Measurements from ENCODE around the gene DLGAP1. TPM values are rescaled to one million over a fixed set of nuclear protein-coding genes. Genes with fewer than 3 reads are reported as not detected.
A peak's percentile ranks its signal among the peaks of the same experiment; 100 is the strongest.

The DLGAP1 gene
- total RNA-seq, 1 experiment from 2014 or later, result 23.2 TPM

GRCh38 chr18:3458952-3459853, 995.9 kb downstream of the DLGAP1 start:
- H3K23me2 ChIP-seq (ENCODE audit: insufficient read length, low read depth, low read length, poor library complexity, severe bottlenecking), result no peaks in the 10 kb centered on the region
- no peaks in the 10 kb centered on the region for H3K27me3 ChIP-seq (ENCODE audit: insufficient read depth, low read length)
- no peak overlapping the region for H3K18ac ChIP-seq (ENCODE audit: insufficient read length, low read depth, low read length)
- H2BK12ac ChIP-seq (ENCODE audit: insufficient read length, low read depth, low read length), result no peak overlapping the region
- H2BK15ac ChIP-seq (ENCODE audit: low read depth, low read length), result no peak overlapping the region
- H3K79me1 ChIP-seq (ENCODE audit: insufficient read depth, low read depth, low read length, poor library complexity, severe bottlenecking), result peaks cover 4% of the 10 kb centered on the region
- H3K27ac ChIP-seq (ENCODE audit: insufficient read length, low read depth, low read length), result peak overlapping the region; percentile 12
- peaks cover 11% of the 10 kb centered on the region; the same call in 1 of the 2 replicates for H3K4me1 ChIP-seq (ENCODE audit: insufficient read depth, low read length)
- H3K14ac ChIP-seq (ENCODE audit: insufficient read depth, low read length), result no peak overlapping the region
- no peaks in the 10 kb centered on the region for H4K20me1 ChIP-seq (ENCODE audit: control insufficient read depth, insufficient read depth, insufficient read length)
- no peak for TF ChIP-seq CTCF (conservative IDR thresholded peaks at IDR 0.05)
- no peak overlapping the region for H3K4ac ChIP-seq (ENCODE audit: low read depth, low read length)
- H2AK5ac ChIP-seq (ENCODE audit: insufficient read length, low read length), result no peak overlapping the region
- Mint-ChIP-seq H3K4me1 (peaks cover 65 to 73% of the 10 kb centered on the region in 2 experiments), H3K27ac (peak overlapping the region; percentile 32 to 96 (median 60); a peak in 5 of 7 replicates), H3K4me3 (peak overlapping the region in 1 of 2 experiments; percentile 39; a peak in 2 of 5 replicates), H3K36me3 (ENCODE audit: insufficient read depth in 1 of 3, low read depth in 3 of 3) (peaks cover 48 to 64% (median 52%) of the 10 kb centered on the region in 3 experiments), H3K27me3 (ENCODE audit: low read depth) (no peaks in the 10 kb centered on the region), H3K9me3 (no peaks in the 10 kb centered on the region)
- H4K91ac ChIP-seq (ENCODE audit: insufficient read length, low read depth, low read length), result no peak overlapping the region
- WGBS (ENCODE audit: extremely low coverage, insufficient read length, low lambda C conversion rate), result no CpG with 5 or more reads among the region's 5 CpGs
- H3K56ac ChIP-seq (ENCODE audit: insufficient read length, low read depth, low read length), result no peak overlapping the region
- no peak overlapping the region for H2BK20ac ChIP-seq (ENCODE audit: low read depth, low read length, poor library complexity, severe bottlenecking)
- H3K9ac ChIP-seq (ENCODE audit: extremely low read depth, insufficient read length, low read length), result no peak overlapping the region
- H3T11ph ChIP-seq (ENCODE audit: low read length), result no peak overlapping the region
- H3K79me2 ChIP-seq (ENCODE audit: insufficient read depth, low read length), result peaks cover 3% of the 10 kb centered on the region; the same call in 1 of the 2 replicates
- no peak overlapping the region for H4K8ac ChIP-seq (replicated peaks; ENCODE audit: insufficient read length, low read depth, low read length)
- H2AFZ ChIP-seq (ENCODE audit: low read length), result no peak overlapping the region
- H2BK120ac ChIP-seq (ENCODE audit: low read depth, low read length, poor library complexity, severe bottlenecking), result no peak overlapping the region
- no peak overlapping the region for H4K5ac ChIP-seq (ENCODE audit: insufficient read length, low read depth, low read length)
- no peak overlapping the region for H3K23ac ChIP-seq (ENCODE audit: insufficient read length, low read depth, low read length)
- no peaks in the 10 kb centered on the region for H3K9me3 ChIP-seq (ENCODE audit: control insufficient read depth, low read depth, low read length)
- no peak overlapping the region for H3K4me2 ChIP-seq (ENCODE audit: insufficient read depth, insufficient read length, low read length)
- no peak for DNase-seq
- H2BK5ac ChIP-seq (ENCODE audit: insufficient read length, low read length), result no peak overlapping the region
